Activated naive CD4-positive, alpha-beta T cell treated with anti-CD3 and anti-CD28 coated beads, Interleukin-2, amount 50 U/mL, for 24 hours (primary cell): ENCODE results near the gene CAMK1D.
"Not testable (repeated sequence)": the region's sequence is repeated elsewhere in the genome, so short reads cannot be mapped to it uniquely, and the experiment has no call there.

Experiments used
- H3K27ac Mint-ChIP-seq: one replicate; pipeline ENCODE4 v1.8.0; 2021; ENCODE audit warnings: mild to moderate bottlenecking, mixed read lengths
- H3K27me3 Mint-ChIP-seq: one replicate; pipeline ENCODE4 v1.8.0; 2021; ENCODE audit warnings: mixed read lengths
- H3K36me3 Mint-ChIP-seq: one replicate; pipeline ENCODE4 v1.8.0; 2021; ENCODE audit warnings: mixed read lengths
- H3K4me1 Mint-ChIP-seq: one replicate; pipeline ENCODE4 v1.8.0; 2021; ENCODE audit warnings: mixed read lengths
- H3K4me3 Mint-ChIP-seq: one replicate; pipeline ENCODE4 v1.8.0; 2021; ENCODE audit warnings: mild to moderate bottlenecking, mixed read lengths
- H3K9me3 Mint-ChIP-seq: one replicate; pipeline ENCODE4 v1.8.0; 2021; ENCODE audit warnings: mixed read lengths

The CAMK1D gene

GRCh38 chr10:12418725-12419261 is 69.4 kb downstream of the CAMK1D start:
- peaks cover 45% of the 10 kb centered on the region for H3K4me1 Mint-ChIP-seq
- peaks cover 6% of the 10 kb centered on the region for H3K36me3 Mint-ChIP-seq
- peak overlapping the region; percentile 36 for H3K4me3 Mint-ChIP-seq
- H3K27me3 Mint-ChIP-seq: no peaks in the 10 kb centered on the region
- peaks cover 4% of the 10 kb centered on the region for H3K9me3 Mint-ChIP-seq
- H3K27ac Mint-ChIP-seq: peak overlapping the region; percentile 59

- Mint-ChIP-seq H3K27me3 (no peaks in the 10 kb centered on the region), H3K9me3 (peaks cover under 1% of the 10 kb centered on the region), H3K36me3 (peaks cover 4% of the 10 kb centered on the region), H3K4me1 (peaks cover 47% of the 10 kb centered on the region), H3K4me3 (peak overlapping the region; percentile 36), H3K27ac (peak overlapping the region; percentile 59)
Measured at GRCh38 chr10:12419262-12419847, 70.0 kb downstream of the CAMK1D start.

- Mint-ChIP-seq H3K27me3 (no peaks in the 10 kb centered on the region), H3K27ac (no peak overlapping the region), H3K4me3 (no peak overlapping the region), H3K9me3 (no peaks in the 10 kb centered on the region), H3K36me3 (peaks cover 4% of the 10 kb centered on the region), H3K4me1 (peaks cover 58% of the 10 kb centered on the region)
Measured at GRCh38 chr10:12420530-12421120, 71.3 kb downstream of the CAMK1D start.

- no peaks in the 10 kb centered on the region for H3K9me3 Mint-ChIP-seq
- H3K4me3 Mint-ChIP-seq: no peak overlapping the region
- peaks cover 57% of the 10 kb centered on the region for H3K4me1 Mint-ChIP-seq
- H3K27ac Mint-ChIP-seq: peak overlapping the region; percentile 65
- peaks cover 3% of the 10 kb centered on the region for H3K36me3 Mint-ChIP-seq
- H3K27me3 Mint-ChIP-seq: no peaks in the 10 kb centered on the region
Measured at GRCh38 chr10:12422189-12422588, 72.8 kb downstream of the CAMK1D start.

GRCh38 chr10:12423896-12424295 is 74.5 kb downstream of the CAMK1D start:
- peaks cover 2% of the 10 kb centered on the region for H3K36me3 Mint-ChIP-seq
- no peaks in the 10 kb centered on the region for H3K27me3 Mint-ChIP-seq
- H3K4me1 Mint-ChIP-seq: peaks cover 51% of the 10 kb centered on the region
- no peak overlapping the region for H3K27ac Mint-ChIP-seq
- H3K9me3 Mint-ChIP-seq: no peaks in the 10 kb centered on the region
- H3K4me3 Mint-ChIP-seq: no peak overlapping the region

GRCh38 chr10:12427276-12427675 is 77.9 kb downstream of the CAMK1D start:
- Mint-ChIP-seq H3K9me3 (no peaks in the 10 kb centered on the region), H3K4me1 (peaks cover 26% of the 10 kb centered on the region), H3K27me3 (no peaks in the 10 kb centered on the region), H3K27ac (no peak overlapping the region), H3K4me3 (no peak overlapping the region), H3K36me3 (peaks cover 1% of the 10 kb centered on the region)

GRCh38 chr10:12428447-12429135 is 79.2 kb downstream of the CAMK1D start:
- Mint-ChIP-seq H3K27me3 (no peaks in the 10 kb centered on the region), H3K27ac (no peak overlapping the region), H3K4me1 (peaks cover 33% of the 10 kb centered on the region), H3K4me3 (no peak overlapping the region), H3K9me3 (no peaks in the 10 kb centered on the region), H3K36me3 (no peaks in the 10 kb centered on the region)

- Mint-ChIP-seq H3K4me3 (no peak overlapping the region), H3K9me3 (no peaks in the 10 kb centered on the region), H3K27ac (no peak overlapping the region), H3K4me1 (peaks cover 21% of the 10 kb centered on the region), H3K36me3 (no peaks in the 10 kb centered on the region), H3K27me3 (no peaks in the 10 kb centered on the region)
Measured at GRCh38 chr10:12430406-12430982, 81.1 kb downstream of the CAMK1D start.

- Mint-ChIP-seq H3K27ac (no peak overlapping the region), H3K9me3 (no peaks in the 10 kb centered on the region), H3K27me3 (no peaks in the 10 kb centered on the region), H3K4me3 (no peak overlapping the region), H3K36me3 (no peaks in the 10 kb centered on the region), H3K4me1 (peaks cover 23% of the 10 kb centered on the region)
Measured at GRCh38 chr10:12431151-12432101, 82.1 kb downstream of the CAMK1D start.

- Mint-ChIP-seq H3K4me3 (no peak overlapping the region), H3K27ac (no peak overlapping the region), H3K9me3 (no peaks in the 10 kb centered on the region), H3K36me3 (no peaks in the 10 kb centered on the region), H3K27me3 (no peaks in the 10 kb centered on the region), H3K4me1 (peaks cover 20% of the 10 kb centered on the region)
Measured at GRCh38 chr10:12432402-12433189, 83.2 kb downstream of the CAMK1D start.

GRCh38 chr10:12434277-12434676 is 84.9 kb downstream of the CAMK1D start:
- H3K36me3 Mint-ChIP-seq: peaks cover 6% of the 10 kb centered on the region
- no peak overlapping the region for H3K4me3 Mint-ChIP-seq
- H3K4me1 Mint-ChIP-seq: peaks cover 21% of the 10 kb centered on the region
- no peaks in the 10 kb centered on the region for H3K9me3 Mint-ChIP-seq
- H3K27me3 Mint-ChIP-seq: no peaks in the 10 kb centered on the region
- H3K27ac Mint-ChIP-seq: no peak overlapping the region

- H3K27ac Mint-ChIP-seq, H3K4me3 Mint-ChIP-seq, H3K9me3 Mint-ChIP-seq, H3K27me3 Mint-ChIP-seq: not testable (repeated sequence)
- Mint-ChIP-seq H3K36me3 (peaks cover 10% of the 10 kb centered on the region), H3K4me1 (peaks cover 24% of the 10 kb centered on the region)
Measured at GRCh38 chr10:12434677-12435076, 85.3 kb downstream of the CAMK1D start.

GRCh38 chr10:12435348-12435747 is 86.0 kb downstream of the CAMK1D start:
- no peak overlapping the region for H3K27ac Mint-ChIP-seq
- peaks cover 24% of the 10 kb centered on the region for H3K4me1 Mint-ChIP-seq
- no peaks in the 10 kb centered on the region for H3K27me3 Mint-ChIP-seq
- no peaks in the 10 kb centered on the region for H3K9me3 Mint-ChIP-seq
- peaks cover 10% of the 10 kb centered on the region for H3K36me3 Mint-ChIP-seq
- no peak overlapping the region for H3K4me3 Mint-ChIP-seq

- H3K4me3 Mint-ChIP-seq: no peak overlapping the region
- H3K27ac Mint-ChIP-seq: no peak overlapping the region
- H3K27me3 Mint-ChIP-seq: no peaks in the 10 kb centered on the region
Measured at GRCh38 chr10:12438919-12439692, 89.8 kb downstream of the CAMK1D start.

More at GRCh38 chr10:12438919-12439692, 89.8 kb downstream of the CAMK1D start:
- Mint-ChIP-seq H3K36me3 (peaks cover 12% of the 10 kb centered on the region), H3K9me3 (peaks cover 4% of the 10 kb centered on the region), H3K4me1 (peaks cover 20% of the 10 kb centered on the region)
